ENCODE measurements around the gene RTRAF. TPM values are rescaled to one million over a fixed set of nuclear protein-coding genes. Genes with fewer than 3 reads are reported as not detected.

The RTRAF gene
- total RNA-seq, 1 experiment from 2014 or later = 93.7 TPM

- Histone ChIP-seq H3K4me3 (ENCODE audit: low read depth in 2 of 2, low read length in 2 of 2) (no peak overlapping the region), H3K36me3 (ENCODE audit: control insufficient read depth, insufficient read depth, low read length) (no peaks in the 10 kb centered on the region), H3K27ac (ENCODE audit: low read length) (no peak overlapping the region), H3K4me1 (ENCODE audit: control insufficient read depth, insufficient read depth, low read length) (no peaks in the 10 kb centered on the region), H3K27me3 (ENCODE audit: control insufficient read depth, insufficient read depth, low read length) (no peaks in the 10 kb centered on the region), H3K9me3 (ENCODE audit: control insufficient read depth, insufficient read depth, low read depth, low read length) (no peaks in the 10 kb centered on the region)
- ChIA-PET POLR2A (no interaction called here), CTCF (no interaction called here)
- DNase-seq (ENCODE audit: low read depth, low spot score) (no peak), ATAC-seq (no peak)
- BruUV-seq (replicated peaks) = no TSS peak
- TF ChIP-seq, protein P1, sequence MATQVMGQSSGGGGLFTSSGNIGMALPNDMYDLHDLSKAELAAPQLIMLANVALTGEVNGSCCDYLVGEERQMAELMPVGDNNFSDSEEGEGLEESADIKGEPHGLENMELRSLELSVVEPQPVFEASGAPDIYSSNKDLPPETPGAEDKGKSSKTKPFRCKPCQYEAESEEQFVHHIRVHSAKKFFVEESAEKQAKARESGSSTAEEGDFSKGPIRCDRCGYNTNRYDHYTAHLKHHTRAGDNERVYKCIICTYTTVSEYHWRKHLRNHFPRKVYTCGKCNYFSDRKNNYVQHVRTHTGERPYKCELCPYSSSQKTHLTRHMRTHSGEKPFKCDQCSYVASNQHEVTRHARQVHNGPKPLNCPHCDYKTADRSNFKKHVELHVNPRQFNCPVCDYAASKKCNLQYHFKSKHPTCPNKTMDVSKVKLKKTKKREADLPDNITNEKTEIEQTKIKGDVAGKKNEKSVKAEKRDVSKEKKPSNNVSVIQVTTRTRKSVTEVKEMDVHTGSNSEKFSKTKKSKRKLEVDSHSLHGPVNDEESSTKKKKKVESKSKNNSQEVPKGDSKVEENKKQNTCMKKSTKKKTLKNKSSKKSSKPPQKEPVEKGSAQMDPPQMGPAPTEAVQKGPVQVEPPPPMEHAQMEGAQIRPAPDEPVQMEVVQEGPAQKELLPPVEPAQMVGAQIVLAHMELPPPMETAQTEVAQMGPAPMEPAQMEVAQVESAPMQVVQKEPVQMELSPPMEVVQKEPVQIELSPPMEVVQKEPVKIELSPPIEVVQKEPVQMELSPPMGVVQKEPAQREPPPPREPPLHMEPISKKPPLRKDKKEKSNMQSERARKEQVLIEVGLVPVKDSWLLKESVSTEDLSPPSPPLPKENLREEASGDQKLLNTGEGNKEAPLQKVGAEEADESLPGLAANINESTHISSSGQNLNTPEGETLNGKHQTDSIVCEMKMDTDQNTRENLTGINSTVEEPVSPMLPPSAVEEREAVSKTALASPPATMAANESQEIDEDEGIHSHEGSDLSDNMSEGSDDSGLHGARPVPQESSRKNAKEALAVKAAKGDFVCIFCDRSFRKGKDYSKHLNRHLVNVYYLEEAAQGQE (IDR thresholded peaks at IDR 0.05; ENCODE audit: insufficient read depth in 1 of 2, low read depth in 2 of 2, low read length in 1 of 2) = no peak
- no peak for TF ChIP-seq POLR2AphosphoS5 (IDR thresholded peaks at IDR 0.05; ENCODE audit: low read depth, low read length)
- TF ChIP-seq SIN3A (IDR thresholded peaks at IDR 0.05; ENCODE audit: borderline replicate concordance, insufficient read depth, low read depth, low read length) = no peak
- in situ Hi-C loops (cut with HindIII; ENCODE audit: low pct_unique_long_range_greater_than_20kb, low sequenced_read_pairs) = no loop called here
- intact Hi-C loops (cut with micrococcal nuclease; ENCODE audit: unreplicated experiment) = no loop called here
Measured at GRCh38 chr14:52039124-52039815, 49.9 kb downstream of the RTRAF start.

- H3K36me3 ChIP-seq (ENCODE audit: control insufficient read depth, insufficient read depth, low read length) = no peaks in the 10 kb centered on the region
- H3K4me3 ChIP-seq (ENCODE audit: low read depth in 2 of 2, low read length in 2 of 2) = no peak overlapping the region
- H3K9me3 ChIP-seq (ENCODE audit: control insufficient read depth, insufficient read depth, low read depth, low read length) = no peaks in the 10 kb centered on the region
- H3K27me3 ChIP-seq (ENCODE audit: control insufficient read depth, insufficient read depth, low read length) = no peaks in the 10 kb centered on the region
- in situ Hi-C loops (cut with HindIII; ENCODE audit: low pct_unique_long_range_greater_than_20kb, low sequenced_read_pairs) (no loop called here), intact Hi-C loops (cut with micrococcal nuclease; ENCODE audit: unreplicated experiment) (no loop called here)
- TF ChIP-seq TCF7L2 (IDR thresholded peaks at IDR 0.05; ENCODE audit: low read depth, low read length) = no peak
- TF ChIP-seq POLR2AphosphoS5 (IDR thresholded peaks at IDR 0.05; ENCODE audit: low read depth, low read length) = no peak
- TF ChIP-seq CTCF (IDR thresholded peaks at IDR 0.05) = no peak
- TF ChIP-seq, protein P1 (IDR thresholded peaks at IDR 0.05; ENCODE audit: insufficient read depth in 1 of 2, low read depth in 2 of 2, low read length in 1 of 2) = no peak
- TF ChIP-seq SIN3A (IDR thresholded peaks at IDR 0.05; ENCODE audit: borderline replicate concordance, insufficient read depth, low read depth, low read length) = no peak
- BruUV-seq (replicated peaks) = no TSS peak
- H3K27ac ChIP-seq (ENCODE audit: low read length) = no peak overlapping the region
- no peak for ATAC-seq
- H3K4me1 ChIP-seq (ENCODE audit: control insufficient read depth, insufficient read depth, low read length) = no peaks in the 10 kb centered on the region
- DNase-seq (ENCODE audit: low read depth, low spot score) = no peak
- ChIA-PET POLR2A (no interaction called here), CTCF (no interaction called here)
Measured at GRCh38 chr14:52040598-52040997, 51.3 kb downstream of the RTRAF start.
